ENCODE data around the gene EDEM3.
"Not testable (repeated sequence)": the region's sequence is repeated elsewhere in the genome, so short reads cannot be mapped to it uniquely, and the experiment has no call there.

The EDEM3 gene, protein sequence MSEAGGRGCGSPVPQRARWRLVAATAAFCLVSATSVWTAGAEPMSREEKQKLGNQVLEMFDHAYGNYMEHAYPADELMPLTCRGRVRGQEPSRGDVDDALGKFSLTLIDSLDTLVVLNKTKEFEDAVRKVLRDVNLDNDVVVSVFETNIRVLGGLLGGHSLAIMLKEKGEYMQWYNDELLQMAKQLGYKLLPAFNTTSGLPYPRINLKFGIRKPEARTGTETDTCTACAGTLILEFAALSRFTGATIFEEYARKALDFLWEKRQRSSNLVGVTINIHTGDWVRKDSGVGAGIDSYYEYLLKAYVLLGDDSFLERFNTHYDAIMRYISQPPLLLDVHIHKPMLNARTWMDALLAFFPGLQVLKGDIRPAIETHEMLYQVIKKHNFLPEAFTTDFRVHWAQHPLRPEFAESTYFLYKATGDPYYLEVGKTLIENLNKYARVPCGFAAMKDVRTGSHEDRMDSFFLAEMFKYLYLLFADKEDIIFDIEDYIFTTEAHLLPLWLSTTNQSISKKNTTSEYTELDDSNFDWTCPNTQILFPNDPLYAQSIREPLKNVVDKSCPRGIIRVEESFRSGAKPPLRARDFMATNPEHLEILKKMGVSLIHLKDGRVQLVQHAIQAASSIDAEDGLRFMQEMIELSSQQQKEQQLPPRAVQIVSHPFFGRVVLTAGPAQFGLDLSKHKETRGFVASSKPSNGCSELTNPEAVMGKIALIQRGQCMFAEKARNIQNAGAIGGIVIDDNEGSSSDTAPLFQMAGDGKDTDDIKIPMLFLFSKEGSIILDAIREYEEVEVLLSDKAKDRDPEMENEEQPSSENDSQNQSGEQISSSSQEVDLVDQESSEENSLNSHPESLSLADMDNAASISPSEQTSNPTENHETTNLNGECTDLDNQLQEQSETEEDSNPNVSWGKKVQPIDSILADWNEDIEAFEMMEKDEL

DNA sequence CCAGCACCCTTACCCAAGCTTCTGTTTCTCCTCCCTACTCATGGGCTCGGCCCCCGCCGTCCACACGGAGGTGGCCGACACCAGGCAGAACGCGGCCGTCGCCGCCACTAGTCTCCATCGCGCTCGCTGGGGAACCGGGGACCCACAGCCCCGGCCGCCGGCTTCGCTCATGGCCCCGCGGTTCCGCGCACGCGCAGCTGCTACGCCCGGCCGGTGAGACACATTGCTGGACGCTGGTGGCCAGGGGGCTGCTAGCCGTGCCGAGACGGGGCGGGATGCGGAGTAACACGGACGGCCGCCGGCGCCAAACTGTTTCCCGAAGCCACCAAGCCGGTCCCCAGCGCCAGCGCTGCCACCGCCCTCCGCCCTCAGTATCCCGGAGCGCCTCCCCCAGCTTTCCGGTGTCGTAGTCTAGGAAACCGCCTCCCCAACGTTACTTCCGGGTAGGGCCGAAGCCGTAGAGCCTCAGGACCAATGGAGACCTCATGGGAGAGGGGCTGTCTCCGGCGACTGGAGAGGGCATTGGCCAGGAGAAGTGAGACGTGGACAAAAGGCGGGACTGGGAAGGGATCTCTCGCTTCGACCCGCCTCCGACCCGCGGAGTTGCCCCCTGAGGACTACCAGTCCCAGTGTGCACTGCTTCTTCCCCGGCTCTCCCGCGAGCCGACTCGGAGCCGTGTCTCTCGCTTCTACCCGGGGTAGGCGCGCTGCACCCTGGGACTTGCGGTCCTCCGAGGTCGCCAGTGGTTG lies at the start of gene EDEM3:
Gene EDEM3 (minus strand): TSS at position 383 of the 750 bp plus-strand sequence. CDS start 212 bp downstream, at position 171.
- peak; percentile 100 for DNase-seq

DNA sequence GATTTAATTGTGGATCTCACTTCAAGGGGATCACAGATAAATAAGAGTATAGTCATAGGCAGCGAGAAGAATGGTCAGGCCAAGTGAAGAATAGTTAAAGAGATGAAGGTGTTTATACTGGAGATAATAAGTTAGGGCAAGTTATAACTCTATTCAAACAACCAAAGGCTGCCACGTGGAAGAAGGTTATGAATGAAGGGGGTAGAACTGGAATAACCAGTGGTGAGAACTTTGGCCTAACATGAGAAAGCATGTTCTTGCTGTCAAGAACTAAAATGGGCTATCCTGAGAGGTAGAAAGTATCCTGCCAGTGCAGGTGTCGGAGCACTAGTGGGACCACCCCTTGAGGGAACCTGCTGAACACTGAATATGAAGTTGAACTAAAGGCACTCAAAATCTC lies 49.6 kb upstream of the EDEM3 start:
- no peak for DNase-seq

DNA sequence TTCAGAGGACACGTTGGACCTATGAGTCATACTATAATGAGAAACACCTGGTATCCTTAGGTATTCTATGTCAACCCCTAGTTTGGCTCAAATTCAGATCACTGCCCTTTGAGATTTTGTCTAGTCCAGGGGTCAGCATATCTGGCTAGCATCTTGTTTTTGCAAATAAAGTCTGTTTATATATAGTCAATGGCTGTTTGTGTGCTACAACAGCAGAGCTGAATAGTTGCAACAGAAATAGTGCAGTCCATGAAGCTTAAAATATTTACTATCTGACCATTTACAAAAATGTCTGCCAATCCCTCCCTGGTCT lies 48.5 kb upstream of the EDEM3 start:
- DNase-seq = no peak

DNA sequence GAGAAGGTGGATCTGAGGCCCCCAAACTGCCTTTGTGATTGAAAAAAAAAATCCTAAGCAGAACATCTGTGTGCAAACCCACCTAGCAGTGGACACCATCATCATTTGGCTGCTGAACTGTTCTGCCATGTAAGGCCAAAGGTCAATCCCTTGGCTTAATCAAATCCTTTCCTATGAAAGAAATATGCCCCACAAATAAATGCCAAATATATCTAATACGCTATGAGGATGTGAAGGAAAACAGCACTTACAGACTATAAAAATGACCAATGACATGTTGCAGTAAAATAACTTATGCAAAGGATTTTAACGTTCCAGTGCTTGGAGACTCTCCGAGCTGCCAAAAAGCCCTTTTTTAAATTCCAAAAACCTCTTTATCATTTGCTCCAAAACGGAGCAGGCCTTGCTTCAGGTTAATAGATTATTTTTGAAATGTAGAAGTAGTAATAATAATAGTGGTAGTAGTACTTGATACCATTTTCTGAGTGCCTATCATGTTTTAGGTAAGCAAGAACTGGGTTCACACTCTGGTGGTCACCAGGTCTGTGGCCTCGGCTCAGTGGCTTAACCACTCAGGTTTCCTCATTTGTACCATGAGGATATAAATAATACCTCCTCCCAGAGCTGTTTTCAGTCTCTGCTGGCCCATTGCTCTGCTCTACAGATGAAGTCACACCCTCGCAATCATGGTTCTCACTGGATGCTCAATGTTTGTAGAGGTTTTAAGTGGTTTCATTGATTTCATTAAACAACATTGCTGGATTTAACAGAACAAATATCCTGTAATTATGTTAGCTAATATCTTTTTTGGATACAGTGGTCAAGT lies 47.9 kb upstream of the EDEM3 start:
- peak; percentile 83 for DNase-seq

DNA sequence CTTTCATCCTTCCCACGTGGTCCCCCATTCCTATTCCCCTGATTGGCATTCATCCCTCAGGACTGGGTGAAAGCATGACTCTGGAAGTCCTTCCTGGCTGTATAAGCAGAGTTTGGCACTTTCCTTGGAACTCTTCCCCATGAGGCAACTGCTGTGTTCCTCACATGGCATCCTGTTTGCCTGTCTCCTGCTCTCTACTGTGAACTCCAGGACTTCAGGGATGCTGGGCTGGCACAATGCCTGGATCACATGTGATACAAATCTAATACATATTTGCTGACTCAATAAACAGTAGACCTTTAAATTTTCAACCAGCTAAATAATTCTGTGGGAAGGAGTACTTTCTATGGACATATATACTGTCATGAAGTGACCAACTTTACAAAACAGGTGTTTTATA lies 46.8 kb upstream of the EDEM3 start:
- DNase-seq = no peak

DNA sequence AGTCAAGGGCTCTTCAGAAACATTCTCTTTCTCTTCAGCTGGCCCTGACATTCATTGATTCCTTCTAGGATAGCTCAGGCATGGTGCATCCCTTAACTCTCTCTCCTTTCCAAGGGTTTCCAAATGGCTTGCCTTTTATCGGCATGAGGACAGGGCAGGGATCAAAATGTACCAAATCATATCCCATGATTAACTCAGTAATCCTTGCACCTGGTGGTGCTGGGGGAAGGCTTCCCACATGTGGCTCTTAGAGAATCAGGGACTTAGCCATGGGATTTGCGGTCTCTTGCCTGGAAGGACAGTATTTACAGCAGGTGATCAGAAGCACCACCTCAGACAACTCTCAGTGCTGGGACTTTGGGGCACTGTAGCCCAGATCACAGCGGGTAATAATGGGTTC lies 46.2 kb upstream of the EDEM3 start:
- DNase-seq = no peak

DNA sequence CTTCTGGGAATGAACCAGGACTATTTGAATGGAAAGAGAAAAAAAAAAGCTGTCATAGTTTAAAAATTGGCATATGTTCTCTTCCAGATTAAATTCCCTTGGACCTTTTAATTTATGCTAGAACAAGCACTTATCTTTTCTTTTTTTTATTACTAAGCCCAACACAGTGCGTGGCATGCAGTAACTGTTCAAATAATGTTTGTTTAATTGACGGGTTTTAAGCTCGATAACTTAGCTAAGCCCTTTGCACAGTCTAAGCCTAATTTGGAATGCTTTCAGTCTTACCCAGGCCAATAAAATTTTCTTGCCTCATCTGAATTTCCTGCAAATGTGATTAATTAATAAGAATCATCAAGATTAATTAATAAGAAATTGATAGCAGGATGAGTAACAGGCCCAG lies 39.3 kb upstream of the EDEM3 start:
- no peak for DNase-seq

DNA sequence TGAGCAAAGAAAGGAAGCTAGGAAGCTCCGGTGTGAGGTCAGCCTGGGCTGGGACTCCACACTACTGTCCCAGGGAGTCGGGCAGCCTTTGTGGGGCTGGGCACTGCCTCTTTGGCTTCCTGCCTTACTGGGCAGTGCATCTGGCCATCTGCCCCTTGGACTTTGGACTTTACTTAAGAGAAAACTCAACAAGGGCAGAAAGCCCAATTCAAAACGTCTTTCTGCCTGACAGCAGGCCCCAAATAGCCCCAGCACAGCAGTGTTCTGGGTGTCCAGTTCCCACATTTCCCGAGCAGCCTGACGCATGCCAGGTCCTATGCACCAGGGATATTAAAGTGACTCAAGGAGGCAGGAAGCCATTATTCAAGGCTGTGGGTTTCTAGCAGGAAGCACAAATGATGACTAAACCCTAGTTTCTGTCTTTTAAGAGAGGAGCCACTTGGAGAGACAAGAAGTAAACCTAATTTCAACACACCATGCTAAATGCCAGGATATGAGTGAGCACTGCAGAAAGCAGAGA lies 37.9 kb upstream of the EDEM3 start:
- peak; percentile 94 for DNase-seq

DNA sequence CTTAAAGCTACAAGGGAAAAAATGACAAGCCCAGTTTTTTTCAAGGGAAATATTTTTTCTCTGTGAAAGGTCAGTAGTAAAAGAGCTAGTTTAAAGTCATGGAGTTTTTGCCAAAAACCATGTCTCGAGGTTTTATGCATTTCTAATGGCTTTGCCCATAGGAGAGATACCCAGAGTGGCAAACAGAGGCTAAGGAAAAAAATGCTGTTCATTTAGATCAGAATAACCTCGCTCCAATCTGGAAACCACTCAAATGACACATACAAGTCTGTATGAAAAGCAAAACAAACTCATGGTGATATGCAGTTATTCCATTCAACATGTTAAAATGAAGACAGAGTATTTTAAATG lies 36.9 kb upstream of the EDEM3 start:
- DNase-seq = peak; percentile 12

DNA sequence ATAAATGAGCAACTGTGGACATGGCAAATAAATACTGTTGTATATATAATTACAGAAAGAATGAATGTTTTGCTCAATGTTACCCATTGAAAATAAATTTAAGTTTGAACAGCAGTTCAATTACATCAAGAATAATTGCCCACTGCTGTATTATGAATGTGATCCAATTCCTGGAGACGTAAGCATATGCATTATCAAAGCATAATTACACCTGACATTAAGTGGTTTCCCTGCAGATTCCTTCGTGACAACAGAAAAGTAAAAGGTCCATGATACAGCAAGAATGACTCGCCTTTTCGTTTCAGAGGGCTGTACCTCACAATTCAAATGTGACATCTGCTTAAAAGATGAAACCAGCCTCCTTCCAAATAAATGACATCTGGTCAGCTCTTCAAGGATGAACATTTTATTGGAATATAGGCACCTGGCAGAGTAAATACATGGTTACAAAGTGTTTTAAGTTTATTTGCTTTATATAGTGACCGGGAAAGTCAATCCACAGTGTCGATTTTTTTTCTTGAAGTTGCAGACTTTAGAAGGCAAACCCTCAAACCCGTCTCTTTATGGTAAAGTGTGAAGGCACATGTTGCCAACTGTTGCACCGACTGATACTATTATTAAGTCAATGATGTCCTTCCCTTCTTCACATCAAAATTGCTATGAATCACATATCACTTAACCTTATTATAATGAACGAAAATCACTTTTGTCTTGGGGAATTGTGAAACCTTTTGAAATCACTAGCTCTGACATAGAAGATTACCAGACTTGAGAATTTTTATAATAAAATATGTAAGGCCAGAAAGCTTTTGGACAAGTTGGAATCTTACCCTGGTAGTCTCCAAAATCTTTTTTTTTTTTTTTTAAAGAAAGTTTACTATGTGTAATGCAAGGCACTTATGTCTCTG lies 36.2 kb upstream of the EDEM3 start:
- DNase-seq = peak; percentile 21

DNA sequence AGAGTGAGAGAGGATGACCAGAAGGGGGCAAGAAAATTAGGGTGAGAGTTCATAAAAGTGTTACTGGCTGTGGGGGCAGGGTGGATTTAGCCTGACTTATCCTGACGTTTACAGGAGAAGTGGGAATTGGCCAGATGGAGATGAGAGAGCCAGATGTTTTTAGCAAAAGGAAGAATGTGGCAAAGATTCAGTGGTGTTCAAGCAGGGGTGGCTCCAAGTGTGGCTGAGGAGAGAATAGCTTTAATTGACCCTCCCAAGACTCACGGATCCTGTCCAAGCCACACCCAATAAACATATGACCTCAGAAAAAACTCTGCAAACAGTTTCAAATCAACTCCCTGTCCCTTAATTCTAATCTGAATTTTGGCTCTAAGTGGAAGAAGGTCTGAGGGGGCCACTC lies 35.2 kb upstream of the EDEM3 start:
- DNase-seq = no peak

DNA sequence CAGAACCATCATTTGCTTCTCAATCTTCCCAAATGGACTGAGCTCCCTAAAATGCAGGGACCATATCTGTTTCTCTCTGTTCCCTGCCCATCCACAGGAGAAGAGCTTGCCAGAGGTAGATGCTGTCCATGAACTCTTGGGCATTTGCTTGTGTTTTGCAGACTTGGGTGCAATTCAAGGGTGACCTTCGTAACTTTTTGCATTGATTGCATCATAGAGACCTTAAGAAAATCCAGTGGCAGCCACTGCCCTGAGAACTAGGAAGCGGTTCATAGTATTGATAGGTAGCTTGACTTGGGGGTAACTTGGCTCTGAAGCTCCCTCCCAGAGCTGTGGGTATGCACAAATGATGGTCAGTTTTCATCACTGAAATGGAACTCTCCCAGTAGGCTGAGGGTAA lies 34.3 kb upstream of the EDEM3 start:
- DNase-seq = no peak

DNA sequence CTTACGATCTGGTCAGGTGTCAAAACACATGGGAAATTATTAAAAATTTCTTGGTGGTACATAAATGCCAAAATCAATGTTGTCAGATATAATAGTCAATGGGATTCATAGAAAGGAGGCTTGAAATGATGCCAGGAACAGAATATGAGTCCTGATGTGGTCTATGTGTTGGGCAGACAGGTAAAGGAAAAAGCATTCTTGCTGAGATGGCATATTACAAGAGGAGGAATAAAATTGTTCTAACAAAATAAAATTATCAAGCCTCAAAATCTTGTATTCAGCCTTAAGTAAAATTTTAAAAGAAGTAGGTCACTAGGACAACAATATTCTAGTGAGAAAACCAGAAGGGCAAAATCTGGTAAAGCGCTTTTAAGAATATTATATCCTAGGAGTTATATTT lies 30.9 kb upstream of the EDEM3 start:
- no peak for DNase-seq

DNA sequence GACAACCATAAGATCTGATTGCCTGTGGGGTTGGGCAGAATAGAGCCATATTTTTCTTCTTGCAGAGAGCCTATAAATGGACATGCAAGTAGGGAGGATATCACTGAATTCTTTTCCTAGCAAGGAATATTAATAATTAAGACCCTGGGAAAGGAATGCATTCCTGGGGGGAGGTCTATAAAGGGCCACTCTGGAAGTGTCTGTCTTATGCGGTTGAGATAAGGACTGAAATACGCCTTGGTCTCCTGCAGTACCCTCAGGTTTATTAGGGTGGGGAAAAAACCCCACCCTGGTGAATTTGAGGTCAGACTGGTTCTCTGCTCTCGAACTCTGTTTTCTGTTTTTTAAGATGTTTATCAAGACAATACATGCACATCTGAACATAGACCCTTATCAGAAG lies 29.1 kb upstream of the EDEM3 start:
- DNase-seq = not testable (repeated sequence)

DNA sequence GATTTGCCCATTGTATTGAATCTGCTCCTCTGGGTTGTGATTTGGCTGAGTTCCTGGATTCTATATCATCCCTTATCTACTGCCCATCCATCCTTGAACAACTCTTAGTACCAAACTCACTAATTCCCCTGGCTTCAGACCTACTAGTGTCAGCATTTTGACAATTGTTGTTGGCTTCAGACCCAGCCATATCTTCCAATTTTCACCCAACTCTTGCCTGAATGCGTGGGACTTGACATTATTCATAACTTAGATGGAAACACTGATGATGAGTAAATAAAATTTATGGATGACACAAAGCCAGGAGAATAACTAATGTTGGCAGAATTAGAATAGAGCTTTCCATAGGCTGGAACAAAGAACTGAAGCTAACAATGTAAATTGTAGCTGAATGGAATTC lies 27.3 kb upstream of the EDEM3 start:
- no peak for DNase-seq

DNA sequence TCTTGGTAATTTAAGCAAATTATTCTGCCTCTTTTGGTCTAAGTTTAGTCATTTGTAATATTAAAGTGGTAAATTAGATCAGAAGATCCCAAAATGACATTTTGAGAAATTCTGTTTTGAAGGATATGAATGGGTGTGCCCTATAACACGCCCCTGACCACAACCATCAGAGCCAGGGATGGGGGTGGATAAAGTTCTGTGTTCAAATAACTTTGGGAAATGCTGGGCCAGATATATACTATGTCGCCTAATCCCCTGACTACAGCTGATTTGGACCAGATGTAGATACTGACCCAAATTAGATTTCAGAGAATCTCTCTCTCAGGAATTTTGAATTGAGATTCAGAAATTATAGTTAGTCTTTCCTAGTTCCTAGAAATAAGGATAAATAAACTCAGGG lies 21.2 kb upstream of the EDEM3 start:
- no peak for DNase-seq

DNA sequence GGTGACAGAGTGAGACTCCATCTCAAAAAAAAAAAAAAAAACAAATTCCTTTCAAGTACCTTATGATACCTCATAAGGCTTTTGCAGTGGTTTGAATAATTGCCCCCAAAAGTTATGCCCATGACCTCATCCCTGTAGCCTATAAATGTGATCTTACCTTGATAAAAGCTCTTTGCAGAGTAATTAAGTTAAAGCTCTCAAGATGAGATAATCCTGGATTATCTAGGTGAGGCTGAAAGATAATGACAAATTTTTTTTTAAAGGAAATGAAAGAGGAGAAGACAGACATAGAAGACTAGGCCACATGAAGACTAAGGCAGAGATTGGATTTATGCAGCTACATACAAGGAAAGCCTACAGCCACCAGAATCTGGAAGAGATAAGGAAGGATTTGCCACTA lies 20.7 kb upstream of the EDEM3 start:
- DNase-seq = no peak

DNA sequence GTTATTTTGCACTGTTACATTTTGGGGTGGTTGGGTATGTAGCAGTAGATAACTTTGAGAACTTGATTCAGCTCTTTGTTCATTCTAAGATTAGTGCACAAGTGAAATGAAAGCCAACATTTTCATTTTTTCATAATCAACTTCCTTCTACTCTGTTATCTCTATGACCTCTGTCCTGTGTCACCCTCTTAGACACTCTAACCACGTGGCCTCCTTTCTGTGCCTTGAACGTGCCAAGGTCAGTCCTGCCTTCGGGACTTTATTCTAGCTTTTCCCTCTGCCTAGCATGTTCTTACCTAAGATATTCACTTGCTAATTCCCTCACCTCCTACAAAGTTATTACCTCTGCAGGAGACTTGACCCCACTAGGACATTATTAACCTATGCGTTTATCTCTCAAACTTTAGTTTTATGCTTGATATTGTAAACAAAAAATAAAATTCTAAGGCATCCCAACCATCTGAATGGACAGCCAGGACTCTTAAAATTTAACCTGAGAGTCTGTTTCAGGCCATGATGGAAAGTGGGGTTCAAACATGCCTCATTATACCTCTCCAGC lies 19.2 kb upstream of the EDEM3 start:
- no peak for DNase-seq

DNA sequence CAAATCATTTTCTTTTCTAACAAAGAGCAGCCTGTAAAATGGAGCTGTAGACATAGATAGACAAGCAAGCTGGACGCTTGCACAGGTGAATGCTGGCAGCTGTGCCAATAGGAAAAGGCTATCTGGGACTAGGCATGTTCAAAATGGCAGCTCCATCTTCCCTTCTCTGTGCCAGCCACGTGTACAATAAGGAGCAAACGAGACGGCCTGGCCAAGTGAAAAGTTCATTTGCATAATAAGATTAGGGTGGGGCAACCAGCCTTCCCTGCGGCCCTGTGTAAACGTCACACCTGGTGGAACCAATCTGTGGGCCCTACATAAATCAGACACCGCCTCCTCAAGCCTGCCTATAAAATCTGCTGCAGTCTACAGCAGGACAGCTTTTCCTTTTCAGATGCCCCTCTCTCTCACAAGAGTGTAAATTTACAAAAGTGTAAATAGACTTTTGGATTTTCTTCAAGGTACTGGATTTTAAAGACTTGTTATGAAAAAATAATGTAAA lies 16.6 kb upstream of the EDEM3 start:
- no peak for DNase-seq

DNA sequence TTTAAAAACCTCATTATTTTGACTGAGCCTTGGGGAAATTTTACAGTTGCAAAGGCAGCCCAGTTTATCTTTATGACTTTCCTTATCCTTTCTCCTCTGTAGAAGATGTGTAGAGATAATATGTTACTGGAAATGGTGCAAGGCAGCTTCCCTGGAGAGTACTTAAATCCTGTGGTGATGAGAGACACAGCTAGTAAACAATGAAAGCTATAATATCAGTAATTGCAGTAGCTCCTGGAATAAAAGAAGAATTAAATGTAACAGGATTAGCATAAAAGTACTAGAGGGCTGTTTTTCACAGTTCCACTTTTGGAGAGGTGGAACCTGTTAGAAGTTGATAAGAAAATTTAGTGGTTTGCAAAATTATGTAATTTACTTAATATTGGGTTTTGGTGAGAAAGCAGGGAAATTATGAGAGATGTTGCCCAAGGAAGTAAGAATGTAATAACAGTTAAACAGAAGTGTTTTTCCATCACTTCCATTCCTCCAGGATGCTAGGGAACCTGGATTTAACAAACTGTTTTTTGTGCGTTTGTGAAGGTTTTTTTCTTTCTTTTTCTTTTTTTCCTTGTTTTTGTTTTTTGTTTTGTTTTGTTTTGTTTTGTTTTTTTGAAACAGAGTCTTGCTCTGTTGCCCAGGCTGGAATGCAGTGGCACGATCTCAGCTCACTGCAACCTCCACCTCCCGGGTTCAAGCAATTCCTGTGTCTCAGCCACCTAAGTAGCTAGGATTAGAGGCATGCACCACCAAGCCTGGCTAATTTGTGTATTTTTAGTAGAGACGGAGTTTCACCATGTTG lies 15.7 kb upstream of the EDEM3 start:
- DNase-seq = no peak

Data from DMS53 (cell line).